ENCODE measurements around the gene FTO.
"Not testable (repeated sequence)": the region's sequence is repeated elsewhere in the genome, so short reads cannot be mapped to it uniquely, and the experiment has no call there.

The FTO gene

DNA sequence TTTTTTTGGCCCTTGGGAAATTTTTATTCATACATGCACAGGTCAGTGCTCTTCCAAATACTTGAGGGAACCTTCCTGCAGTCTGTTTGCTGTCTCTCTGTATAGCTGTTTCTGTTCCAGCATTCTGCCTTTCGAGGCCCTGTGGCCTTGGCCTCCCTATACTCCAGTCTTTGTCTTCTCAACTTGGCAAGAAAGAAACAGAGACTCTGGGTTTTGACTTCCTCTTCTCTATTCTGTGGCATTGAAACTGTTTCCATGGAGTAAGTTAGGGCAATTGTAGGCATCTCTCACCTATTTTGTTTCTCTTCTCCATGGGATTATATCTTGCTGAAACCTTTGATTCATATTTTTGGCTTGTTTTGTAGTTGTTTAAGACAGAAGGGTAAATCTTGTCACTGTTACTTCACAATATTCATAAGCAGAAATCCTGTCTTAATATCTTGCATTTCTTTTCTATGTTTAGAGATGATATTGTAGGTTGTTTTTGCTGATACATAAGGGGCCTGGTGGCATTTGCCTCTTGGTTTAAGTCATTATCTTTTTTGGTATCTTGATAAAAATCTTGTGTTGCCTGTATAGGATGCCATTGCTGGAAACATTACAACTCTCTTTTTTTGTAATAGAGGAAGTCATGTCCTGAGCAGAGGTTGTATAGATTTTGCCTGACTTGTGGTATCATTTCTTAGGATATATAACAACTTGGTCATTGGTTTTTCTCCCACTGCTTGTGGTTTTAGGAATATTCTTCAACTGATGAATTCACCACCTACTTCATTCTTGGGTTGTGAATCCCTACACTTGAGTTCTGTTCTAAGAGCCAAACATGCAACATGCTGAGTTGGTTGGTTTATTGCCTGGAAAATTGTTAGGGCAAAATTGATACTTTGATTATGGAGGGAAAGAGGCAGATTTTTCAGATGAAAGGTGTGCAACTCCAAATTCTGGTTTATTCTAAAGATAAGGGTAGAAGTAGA lies 168.6 kb downstream of the FTO start:
- DNase-seq: no peak

DNA sequence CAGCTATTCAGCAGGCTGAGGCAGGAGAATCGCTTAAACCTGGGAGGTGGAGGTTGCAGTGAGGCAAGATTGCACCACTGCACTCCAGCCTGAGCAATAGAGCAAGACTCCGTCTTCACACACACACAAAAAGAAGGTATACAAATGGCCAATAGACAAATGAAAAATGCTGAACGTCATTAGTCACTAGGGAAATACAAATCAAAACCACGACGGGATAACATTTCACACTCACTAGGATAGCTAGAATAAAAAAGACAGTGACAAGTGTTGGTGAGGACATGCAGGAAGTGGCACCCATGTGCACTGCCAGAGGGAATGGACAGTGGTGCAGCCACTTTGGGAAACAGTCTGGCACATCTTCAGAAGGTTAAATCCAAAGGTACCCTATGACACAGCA lies 172.9 kb downstream of the FTO start:
- DNase-seq: no peak

DNA sequence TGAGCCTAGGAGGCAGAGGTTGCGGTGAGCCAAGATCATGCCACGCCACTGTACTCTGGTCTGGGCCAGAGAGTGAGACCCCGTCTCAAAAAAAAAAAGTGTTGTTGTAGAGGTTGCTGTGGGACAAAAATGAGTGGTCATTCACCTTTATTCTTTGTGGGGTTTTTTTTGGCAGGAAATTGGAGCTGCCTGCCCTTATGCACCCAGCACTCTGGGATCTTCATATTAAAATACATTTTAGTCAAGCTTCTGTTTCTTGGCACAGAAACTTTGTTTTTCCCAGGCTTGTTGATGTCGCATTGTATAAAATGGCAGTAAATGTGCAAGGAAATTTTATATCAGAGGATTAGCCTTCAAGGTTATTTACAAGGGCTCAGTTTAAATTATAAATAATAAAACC lies 174.3 kb downstream of the FTO start:
- no peak for DNase-seq

DNA sequence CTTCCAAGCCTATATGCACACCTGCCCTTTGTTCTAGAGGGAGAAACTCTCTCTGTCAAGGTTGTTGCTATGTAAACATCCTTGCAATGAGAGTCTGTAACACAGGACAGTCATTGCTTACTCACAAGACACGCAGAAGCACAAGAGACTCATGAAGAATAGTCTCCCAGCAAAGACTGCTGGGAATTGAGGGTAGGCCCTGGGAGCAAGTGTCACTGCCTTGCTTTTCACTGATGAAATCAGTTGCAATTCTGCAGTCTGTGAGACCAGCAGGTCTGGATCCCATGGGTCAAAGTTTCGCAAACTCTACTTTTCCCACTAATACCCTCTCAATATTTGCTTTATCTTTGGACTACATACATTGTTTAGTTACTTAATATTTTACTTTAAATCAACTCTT lies 177.4 kb downstream of the FTO start:
- no peak for DNase-seq

DNA sequence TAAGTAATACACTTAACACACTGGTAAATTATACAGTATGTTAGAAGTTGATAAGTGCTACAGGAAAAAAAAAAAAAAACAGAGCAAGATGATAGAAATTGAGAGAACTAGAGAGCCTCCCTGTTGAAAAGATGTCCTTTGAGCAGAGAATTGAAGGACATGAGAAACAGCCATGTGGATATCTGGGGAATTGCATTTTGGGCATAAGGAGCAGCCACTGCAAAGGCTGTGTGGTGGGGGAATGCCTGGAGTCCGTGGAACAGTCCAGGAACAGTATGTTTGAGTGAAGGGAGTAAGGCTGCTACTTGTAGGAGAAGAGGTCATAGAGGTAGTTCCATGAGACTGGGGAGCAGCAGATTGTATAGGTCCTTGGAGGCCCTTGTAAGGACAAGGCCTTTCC lies 178.4 kb downstream of the FTO start:
- DNase-seq: no peak

DNA sequence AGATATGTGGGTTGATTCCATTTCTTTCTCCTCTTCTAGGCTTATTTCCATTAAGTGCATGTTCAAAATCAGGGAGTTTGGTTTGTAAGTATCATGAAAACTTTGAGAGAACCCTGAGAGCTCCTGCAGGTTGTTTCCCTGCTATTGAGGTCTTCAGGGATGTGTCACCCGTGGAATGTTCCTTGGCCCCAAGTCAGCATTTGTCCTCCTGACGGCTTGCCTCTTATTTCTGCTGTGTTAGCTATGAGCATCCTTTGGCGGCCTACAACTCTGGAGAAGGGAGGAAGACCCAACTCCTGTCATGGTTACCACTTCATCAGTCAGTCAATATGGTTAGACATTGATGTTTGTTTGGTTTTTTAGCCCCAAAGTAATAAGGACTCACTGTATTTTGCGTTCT lies 180.8 kb downstream of the FTO start:
- no peak for DNase-seq

DNA sequence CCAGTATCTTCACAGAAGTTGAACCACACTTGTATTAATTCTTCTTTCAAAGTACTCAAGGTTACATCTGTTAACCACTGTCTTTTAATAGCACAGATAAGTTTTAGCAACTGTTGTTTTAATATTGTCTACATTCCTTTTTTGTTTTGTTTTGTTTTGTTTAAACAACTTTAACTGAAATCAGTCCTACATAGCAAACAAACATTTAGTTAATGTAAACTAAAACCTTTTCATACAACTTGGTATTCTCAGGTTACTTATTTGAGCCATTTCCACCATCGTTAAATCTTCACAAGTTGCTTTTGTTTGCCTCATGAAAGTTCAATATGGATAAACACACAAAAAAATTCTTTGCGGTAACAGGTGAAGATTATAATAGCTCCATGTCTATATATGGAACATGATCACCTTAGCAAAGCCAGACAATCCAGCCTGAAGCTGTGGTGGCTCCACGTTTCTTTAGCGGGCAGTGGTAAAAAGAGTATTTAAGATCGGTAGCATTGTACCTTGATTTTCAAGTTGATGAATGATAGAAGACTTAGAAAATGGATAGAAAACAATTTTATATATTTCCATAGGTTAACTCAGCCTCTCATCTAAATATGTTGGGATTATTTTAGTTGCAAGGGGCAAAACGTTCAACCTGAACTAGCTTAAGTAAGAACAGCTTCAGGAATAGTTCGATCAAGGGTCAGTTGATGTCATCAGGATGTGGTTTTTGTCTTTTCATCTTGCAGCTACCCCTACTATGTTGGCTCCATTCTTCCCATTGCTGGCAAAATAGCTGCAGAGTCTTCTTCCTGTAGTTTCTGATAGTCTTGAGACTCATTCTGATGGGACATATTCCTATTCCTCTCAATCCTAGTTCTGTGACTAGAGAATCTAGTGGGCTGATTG lies 182.8 kb downstream of the FTO start:
- no peak for DNase-seq

DNA sequence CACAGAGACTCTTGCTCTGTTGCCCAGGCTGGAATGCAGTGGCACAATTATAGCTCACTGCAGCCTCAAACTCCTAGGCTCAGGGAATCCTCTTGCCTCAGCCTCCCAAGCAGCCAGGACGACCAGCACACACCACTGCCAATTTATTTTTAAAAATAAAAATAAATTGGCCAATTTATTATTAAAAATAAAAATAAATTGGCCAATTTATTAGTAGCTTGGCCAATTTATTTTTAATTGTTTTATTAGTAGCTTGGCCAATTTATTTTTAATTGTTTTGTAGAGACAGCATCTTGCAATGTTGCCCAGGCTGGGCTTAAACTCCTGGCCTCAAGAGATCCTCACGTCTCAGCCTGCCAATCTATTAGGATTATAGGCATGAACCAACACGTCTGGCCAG lies 184.3 kb downstream of the FTO start:
- no peak for DNase-seq

DNA sequence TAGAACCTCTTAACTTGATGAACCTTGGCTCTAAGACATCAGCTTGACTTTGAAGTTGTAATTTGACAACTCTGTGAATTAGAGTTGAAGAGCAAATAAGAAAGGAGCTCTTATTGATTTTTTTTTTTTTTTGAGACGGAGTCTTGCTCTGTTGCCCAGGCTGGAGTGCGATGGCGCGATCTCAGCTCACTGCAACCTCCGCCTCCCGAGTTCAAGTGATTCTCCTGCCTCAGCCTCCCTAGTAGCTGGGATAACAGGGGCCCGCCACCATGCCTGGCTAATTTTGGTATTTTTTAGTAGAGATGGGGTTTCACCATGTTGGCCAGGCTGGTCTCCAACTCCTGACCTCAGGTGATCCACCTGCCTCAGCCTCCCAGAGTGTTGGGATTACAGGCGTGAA lies 186.9 kb downstream of the FTO start:
- not testable (repeated sequence) for DNase-seq

DNA sequence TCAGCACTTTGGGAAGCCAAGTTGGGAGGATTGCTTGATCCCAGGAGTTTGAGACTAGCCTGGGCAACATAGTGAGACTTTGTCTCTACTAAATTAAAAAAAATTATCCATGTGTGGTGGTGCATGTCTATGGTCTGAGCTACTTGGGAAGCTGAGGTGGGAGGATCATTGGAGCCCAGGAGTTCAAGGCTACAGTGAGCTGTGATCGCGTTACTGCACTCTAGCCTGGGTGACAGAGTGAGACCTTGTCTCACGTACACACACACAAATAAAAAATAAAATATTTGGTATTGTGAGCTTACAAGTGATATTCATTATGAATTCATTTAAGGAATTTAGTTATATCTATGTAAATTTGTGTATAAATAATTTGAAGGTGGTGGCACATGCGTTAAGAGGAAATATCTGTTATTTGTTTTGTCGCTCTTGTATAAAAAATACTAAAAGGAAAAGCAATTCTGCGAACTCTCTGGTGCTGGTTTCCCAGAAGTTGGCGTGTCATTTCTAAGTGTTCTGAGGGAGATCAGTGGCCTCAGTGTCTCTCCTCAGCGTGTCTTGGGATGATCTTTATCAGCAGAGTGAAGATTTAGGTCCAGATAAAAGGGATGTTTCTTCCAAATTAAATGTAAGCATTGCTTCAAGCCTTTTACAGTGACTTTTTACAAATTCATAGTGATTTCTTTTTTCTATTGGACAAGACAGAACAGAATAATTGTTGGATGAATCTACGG lies 187.6 kb downstream of the FTO start:
- DNase-seq: no peak

DNA sequence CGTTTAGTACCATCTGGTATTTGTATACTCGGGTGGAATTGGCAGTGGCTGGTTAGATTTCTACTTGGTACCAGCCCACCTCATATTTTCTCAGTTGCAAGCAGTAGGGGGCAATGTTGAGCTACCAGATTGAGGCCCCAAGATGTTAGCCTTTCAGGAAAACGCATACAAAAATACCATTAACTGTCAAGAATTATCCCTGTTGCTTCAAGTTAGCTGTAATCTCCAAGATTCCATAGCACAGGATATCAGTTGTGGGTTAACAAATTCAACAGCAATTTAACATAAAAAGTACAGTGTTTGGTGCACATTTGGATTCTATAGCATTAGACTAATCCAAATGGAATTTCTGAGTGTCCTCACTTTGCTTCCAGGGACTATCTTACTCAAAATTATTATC lies 188.2 kb downstream of the FTO start:
- DNase-seq: no peak

DNA sequence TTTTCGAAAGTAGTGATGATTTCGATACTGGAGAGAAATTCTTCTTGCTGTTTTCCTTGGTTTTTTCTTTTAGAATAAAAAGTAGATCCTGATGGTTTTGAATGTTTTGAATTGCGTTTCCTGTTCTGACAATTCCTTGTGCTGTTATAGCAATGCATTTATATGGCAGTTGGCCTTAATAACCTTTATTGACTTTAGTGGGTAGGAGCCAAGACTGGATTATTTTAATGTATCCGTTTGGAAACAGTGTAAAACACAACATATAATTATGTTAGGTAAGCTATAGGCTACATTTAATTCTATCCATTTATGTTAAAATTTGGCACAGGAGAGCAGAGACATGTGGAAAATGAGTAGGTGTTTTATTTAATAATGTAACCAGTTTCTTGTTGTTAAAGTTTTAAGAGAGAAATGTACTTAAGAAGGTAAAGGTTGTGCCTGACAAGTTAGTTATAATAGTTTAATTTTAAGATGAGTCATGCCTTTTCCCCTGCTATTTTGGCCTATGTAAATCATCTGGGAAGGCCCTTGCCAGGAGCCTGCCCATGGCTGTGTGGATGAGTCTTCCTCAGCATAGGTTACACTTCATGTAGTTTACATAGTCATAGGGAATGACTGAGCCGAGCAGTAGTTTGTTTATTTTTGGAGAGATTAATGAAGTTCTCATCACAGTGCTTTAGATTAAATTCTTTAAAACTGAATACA lies 189.9 kb downstream of the FTO start:
- no peak for DNase-seq

DNA sequence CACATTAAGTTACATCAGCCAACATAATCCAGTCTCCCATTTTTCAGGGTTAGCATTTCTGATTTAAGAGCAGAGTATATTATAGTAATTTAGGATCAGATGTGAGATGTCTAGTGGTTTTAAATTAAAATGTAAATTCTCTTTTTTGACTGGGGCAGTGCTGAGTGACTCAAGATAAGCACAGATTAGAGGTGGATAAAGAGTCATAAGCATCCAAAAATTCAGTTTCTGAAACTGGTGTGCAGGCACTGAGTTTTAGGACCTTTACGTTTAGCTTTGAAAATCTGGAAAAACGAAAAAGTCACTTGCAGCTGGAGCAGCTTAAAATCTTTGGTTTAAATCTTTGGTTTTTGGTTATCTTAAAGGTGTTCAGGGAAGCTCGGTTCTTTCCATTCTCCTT lies 190.7 kb downstream of the FTO start:
- DNase-seq: no peak

DNA sequence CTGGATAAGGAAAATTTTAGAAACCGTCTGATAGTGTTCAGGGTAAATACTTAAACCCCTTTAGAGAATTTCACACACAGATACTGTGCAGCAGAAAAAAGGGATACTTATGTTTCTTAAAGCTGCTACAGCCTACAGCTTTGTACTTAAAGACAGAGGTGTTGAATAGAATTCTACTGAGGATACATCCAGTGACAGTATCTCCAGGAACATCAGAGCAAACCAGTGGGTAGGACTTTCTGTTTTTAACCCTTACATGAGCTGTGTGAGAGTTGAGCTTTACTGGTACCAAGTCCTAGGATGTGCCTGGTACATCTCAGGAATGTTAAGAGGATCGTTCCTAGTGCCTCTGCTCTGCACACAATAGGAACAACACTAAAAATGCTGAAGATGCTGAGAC lies 191.5 kb downstream of the FTO start:
- no peak for DNase-seq

DNA sequence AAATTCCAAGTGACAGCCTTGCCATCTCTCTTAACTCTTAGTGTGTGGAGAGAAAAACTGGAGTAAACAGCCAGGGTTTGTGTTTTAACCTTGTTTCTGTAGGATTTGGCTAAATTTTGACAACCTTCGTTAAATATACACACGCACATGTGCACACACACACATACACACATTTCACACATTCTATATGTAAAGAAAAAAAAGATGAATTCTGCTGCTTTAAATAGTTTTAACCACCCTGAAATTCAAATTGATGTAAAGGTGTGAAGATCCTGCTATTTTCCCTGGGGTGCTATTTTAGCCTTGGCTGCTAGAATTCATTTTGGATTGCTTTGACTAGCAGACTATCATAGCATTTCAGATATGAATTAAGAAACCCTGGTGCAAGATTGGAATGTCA lies 191.9 kb downstream of the FTO start:
- DNase-seq: no peak

DNA sequence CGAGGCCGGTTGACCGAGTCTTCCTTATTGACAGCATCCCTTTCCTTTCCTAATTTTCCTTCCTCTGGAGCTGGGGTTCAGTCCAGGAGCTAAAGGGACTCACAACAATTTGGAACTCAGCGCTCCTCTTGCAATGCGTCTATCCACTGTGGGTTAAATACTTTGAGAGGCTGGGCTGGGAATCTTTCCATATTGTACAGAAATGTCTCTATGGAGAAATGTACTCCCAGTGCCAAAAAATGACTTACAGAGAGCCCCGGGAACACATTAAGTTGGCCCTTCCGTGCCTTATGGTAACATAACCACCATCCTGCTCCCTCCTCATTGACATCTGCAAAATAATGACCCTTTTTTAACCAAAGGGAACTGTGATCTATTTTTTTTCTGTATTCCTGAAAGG lies 192.8 kb downstream of the FTO start:
- no peak for DNase-seq

DNA sequence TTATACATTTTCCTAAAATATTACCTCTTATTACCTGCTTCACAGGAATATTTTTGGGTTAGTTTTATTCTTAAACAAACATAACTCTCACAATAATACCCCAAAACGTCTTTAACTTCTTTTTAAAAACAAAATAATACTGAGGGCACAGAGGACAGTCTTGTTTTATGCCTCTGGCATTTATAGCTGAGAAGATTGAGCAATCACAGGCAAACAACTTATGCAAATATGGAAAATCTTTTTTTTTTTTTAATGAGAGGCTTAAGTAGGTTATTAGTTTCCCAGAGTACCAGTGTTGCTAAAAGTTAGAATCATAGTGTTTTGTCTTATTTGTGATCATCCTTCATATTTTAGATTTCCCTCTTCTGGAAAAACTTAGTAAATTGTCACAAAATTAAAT lies 195.0 kb downstream of the FTO start:
- DNase-seq: no peak

DNA sequence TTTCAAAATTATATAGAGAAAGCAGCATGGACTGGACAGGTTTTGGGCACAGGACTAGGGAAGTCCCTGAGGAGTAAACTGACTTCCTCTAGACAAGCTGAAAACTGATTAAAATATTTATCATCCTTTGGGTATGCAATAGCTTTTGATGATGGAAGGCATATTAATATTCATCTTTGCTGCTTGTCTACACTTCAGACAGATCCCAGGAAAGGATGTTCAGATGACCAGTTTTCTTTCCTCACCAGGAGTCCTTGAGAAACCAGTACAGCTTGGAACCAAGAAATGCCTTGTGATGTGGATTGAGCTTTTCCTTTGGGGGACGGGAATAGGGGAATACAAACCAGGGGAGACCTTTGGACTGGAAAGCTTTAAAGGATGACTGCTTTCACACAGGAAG lies 195.5 kb downstream of the FTO start:
- DNase-seq: no peak

DNA sequence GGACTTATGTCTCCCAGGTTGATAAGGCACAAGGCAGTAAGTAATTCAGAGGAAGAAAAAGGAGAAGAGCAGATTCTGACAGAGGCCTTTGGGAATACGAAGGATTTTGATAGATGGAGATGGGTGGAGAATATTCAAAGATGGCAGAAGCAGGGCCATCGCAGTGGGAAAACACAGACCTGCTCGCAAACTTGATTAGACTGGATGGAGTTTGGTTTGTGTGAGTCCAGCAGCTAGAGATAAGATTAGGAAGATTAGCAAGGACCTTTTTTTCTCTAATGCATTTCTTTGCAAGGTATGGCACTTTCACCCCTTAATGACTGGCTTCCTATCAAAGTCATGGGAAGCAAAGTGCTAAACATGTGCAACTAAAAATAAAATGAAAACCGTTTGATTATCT lies 196.7 kb downstream of the FTO start:
- DNase-seq: no peak

DNA sequence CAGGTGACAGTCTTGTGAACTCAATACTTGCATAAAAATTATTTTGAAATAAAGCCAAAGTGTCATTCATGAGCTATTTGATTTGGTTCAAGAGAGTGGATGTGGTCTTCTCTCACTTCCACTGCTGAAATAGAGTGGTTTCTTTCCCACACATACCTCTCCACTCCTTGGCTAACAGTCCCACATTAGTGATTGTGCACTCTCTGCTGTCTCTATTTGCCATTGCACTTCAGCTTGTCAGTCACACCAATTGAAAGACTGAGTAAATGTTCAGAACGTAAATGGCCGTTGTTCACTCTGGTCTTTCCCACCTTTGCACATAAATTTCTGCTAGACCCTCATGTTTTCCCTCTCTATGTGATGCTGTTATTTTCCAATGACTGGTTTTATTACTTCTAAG lies 197.5 kb downstream of the FTO start:
- peak; percentile 54 for DNase-seq

DNA sequence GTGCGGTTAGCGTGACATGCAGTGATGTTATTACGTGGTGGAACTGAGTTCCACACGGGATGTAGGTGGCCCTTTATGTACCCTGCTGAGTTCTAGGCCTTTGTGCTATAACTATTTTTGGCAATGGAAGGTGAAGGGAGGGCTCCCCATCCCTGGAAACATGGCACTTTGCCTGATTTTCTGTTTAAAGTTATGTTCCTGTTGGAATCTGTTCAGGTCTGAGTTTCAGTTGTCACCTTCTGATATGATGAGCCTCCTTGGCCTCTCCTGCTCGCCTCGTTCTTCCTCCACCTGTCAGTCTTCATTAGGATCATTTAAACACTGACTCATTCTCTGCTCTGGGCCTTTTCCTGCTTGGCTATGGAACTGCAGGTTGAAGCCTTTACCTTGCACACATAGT lies 200.6 kb downstream of the FTO start:
- no peak for DNase-seq

DNA sequence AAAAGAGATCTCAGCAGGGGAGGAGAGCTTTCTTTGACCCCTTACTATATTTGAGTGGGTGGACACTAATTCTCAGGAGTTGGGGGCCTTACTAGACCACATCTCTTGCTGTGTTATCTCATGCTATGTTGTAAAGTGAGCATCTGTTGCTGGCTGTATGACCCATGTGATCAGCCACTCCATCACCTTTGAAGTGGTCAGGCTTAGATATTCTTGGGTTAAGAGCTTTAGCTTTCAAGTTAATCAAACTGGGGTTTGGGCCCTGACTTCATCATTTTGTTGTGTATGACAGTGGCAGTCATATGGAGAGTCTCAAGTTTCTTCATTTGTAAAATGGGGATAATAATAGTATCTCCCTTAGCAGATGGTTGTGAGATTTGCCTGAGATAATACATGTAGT lies 201.1 kb downstream of the FTO start:
- no peak for DNase-seq

DNA sequence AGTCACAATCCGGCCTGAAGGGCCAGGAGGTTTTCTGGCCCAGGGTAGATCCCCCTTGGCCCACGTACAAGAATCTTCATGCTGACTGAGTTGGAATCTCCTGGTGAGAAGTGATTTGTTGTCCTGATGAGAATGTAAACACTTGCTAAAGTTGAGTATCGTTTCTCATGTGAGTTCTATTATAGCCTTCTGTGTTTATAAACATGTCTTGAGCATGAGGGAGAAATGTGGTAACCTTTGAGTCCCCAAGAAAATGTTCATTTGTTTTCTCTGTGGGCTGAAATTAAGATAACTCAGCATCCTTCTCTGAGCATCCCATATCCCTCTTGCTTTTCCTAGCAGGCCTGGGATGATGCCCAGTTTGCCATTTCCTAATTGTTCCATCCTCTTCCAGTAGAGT lies 204.8 kb downstream of the FTO start:
- no peak for DNase-seq

All from DMS79 (cell line).